BLaER1 treated with 17β-estradiol and CSF1 and Interleukin-3, amounts not matched to agents 10 nM and 100 nM (cell line): ENCODE measurements around the gene C16orf74.

Experiments
- H3K27ac ChIP-seq, 11 experiments: shearing (Covaris generic); formaldehyde crosslinking; 2 replicates each; pipeline ENCODE4 v1.8.1; 2022
- H3K27me3 ChIP-seq, 11 experiments: shearing (Covaris generic); formaldehyde crosslinking; 2 replicates each; pipeline ENCODE4 v1.8.1; 2022
- H3K36me3 ChIP-seq, 11 experiments: shearing (Covaris generic); formaldehyde crosslinking; 2 replicates each; pipeline ENCODE4 v1.8.1; 2022
- H3K4me1 ChIP-seq, 10 experiments: shearing (Covaris generic); formaldehyde crosslinking; 2 replicates each; pipeline ENCODE4 v1.8.1; 2022
- H3K4me2 ChIP-seq, 11 experiments: shearing (Covaris generic); formaldehyde crosslinking; 2 replicates each; pipeline ENCODE4 v1.8.1; 2022
- H3K4me3 ChIP-seq, 10 experiments: shearing (Covaris generic); formaldehyde crosslinking; 2 replicates each; pipeline ENCODE4 v1.8.1; 2022
- H3K9ac ChIP-seq, 11 experiments: shearing (Covaris generic); formaldehyde crosslinking; 2 replicates each; pipeline ENCODE4 v1.8.1; 2022
- H3K9me3 ChIP-seq, 11 experiments: shearing (Covaris generic); formaldehyde crosslinking; replicated peaks in 1 of 11; 2 replicates each; pipeline ENCODE4 v1.8.1; 2022
- H4K20me1 ChIP-seq, 11 experiments: shearing (Covaris generic); formaldehyde crosslinking; 2 replicates each; pipeline ENCODE4 v1.8.1; 2022
- Cebpa-rat ChIP-seq, 11 experiments: shearing (Covaris generic); IDR thresholded peaks; 2 replicates each; pipeline ENCODE4 v1.8.1; 2022

The C16orf74 gene

DNA sequence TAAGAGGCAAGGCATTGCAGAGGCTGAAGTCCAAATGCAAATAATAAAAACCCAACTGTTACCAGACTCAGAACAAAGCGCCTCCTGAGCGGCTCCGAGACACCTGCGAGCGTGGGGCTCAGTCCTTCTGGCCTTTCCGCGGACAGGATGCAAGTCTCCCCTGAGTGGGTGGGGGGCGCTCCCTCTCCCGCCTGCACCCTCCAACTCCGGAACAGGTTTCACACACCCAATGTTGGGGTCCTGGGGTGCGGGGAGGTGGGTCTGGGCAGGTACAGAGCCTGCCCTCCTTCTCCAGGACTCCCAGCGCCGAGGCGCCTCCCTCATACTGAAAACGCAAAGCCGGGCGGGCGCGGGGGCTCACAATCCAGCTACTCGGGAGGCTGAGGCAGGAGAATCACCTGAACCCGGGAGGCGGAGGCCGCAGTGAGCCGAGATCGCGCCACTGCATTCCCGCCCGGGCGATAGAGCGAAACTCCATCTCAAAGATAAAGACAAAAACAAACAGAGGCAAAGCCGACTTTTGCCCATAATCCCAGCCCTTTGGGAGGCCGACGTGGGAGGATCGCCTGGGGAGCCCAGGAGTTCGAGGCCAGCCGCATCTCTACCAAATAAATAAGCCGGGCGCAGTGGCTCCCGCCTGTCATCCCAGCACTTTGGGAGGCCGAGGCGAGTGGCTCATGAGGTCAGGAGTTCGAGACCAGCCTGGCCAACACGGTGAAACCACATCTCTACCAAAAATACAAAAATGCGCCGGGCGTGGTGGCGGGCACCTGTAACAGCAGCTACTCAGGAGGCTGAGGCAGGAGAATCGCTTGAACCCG lies 63.0 kb downstream of the C16orf74 start:
- Histone ChIP-seq H3K36me3 (peaks cover 0 to 38% (median 27%) of the 10 kb centered on the region in 11 experiments; a peak in 13 of 22 replicates), H3K27ac (peak overlapping the region in 9 of 11 experiments; percentile 56 to 91 (median 83); a peak in 16 of 22 replicates), H3K4me1 (peaks cover 19 to 49% (median 41%) of the 10 kb centered on the region in 10 experiments; a peak in 19 of 20 replicates), H3K4me3 (peak overlapping the region; percentile 72 to 94 (median 80)), H3K27me3 (no peaks in the 10 kb centered on the region), H3K9ac (peak overlapping the region; percentile 64 to 90 (median 83)), H3K9me3 (no peaks in the 10 kb centered on the region), H3K4me2 (peak overlapping the region; percentile 83 to 99 (median 94)), H4K20me1 (peaks cover 0 to 49% (median 39%) of the 10 kb centered on the region in 11 experiments; a peak in 13 of 22 replicates)
- no peak for TF ChIP-seq Cebpa-rat (IDR thresholded peaks at IDR 0.05)

DNA sequence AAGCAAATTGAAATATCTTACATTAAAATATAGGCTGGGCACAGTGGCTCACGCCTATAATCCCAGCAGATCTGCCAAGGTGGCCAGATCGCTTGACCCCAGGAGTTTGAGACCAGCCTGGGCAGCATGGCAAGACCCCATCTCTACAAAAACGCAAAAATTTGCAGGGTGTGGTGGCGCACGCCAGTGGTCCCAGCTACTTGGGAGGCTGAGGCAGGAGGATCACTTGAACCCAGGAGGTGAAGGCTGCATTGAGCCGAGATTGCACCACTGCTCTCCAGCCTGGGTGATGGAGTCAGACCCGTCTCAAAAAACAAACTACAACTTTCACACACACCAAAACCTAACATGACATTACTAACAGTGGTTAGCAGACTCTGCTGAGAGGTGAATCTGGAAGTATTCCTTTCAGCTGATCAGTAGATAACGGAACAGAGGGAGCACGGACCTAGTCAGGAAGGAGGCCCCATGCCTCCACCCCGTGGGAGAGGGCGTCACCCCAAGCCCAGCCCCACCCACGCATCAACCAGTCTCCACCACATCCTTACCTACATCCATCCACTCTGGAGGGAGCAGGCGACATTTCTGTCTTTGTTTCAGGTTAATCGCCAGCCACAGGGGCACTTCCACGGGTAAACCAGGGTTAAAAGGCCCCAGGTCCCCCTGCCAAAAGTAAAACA lies 63.8 kb downstream of the C16orf74 start:
- H3K36me3 ChIP-seq: peaks cover 0 to 46% (median 35%) of the 10 kb centered on the region in 11 experiments; a peak in 14 of 22 replicates
- peak overlapping the region in 6 of 11 experiments; percentile 81 to 90 (median 86); a peak in 6 of 22 replicates for H3K9ac ChIP-seq
- H3K27me3 ChIP-seq: no peaks in the 10 kb centered on the region
- H4K20me1 ChIP-seq: peaks cover 0 to 57% (median 47%) of the 10 kb centered on the region in 11 experiments; a peak in 13 of 22 replicates
- H3K4me2 ChIP-seq: peak overlapping the region in 10 of 11 experiments; percentile 83 to 99 (median 92); a peak in 20 of 22 replicates
- H3K4me3 ChIP-seq: peak overlapping the region in 8 of 10 experiments; percentile 72 to 94 (median 78); a peak in 10 of 20 replicates
- no peaks in the 10 kb centered on the region for H3K9me3 ChIP-seq
- no peak overlapping the region for H3K27ac ChIP-seq
- H3K4me1 ChIP-seq: peaks cover 19 to 49% (median 41%) of the 10 kb centered on the region in 10 experiments; a peak in 19 of 20 replicates
- no peak for TF ChIP-seq Cebpa-rat (IDR thresholded peaks at IDR 0.05)

DNA sequence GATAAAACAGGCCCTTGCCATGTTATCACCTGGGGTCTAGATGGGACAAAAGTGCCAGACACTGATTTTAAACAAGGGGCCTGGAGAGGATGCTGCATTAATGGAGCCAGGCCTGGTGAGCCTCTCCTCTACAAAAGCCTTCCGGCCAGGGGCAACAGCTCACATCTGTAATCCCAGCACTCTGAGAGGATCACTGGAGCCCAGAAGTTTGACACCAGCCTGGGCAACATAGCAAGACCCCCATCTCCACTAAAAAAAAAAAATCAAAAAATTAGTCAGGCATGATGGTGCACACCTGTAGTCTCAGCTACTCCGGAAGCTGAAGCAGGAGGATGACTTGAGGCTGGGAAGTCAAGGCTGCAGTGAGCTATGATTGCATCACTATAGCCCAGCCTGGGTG lies 65.6 kb downstream of the C16orf74 start:
- H3K36me3 ChIP-seq: peaks cover 0 to 64% (median 51%) of the 10 kb centered on the region in 11 experiments; a peak in 15 of 22 replicates
- no peaks in the 10 kb centered on the region for H3K9me3 ChIP-seq

DNA sequence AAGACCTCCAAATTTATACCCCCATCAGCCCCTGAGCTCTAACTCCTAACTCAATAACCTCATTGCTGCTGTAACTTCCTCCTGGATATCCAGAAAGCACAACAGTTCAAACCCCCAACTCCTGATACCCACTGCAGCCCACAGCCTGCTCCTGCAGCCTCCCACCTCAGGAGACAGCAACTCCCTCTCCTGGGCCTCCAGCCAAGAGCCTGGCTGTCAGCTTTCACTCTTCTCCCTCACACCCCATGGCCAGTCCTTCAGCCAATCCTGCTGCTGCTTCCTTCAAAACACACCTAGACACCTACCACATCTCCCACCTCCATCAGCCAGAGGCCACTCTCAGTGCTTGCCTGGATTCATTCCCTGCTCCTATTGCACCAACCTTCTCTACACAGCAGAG lies 67.5 kb downstream of the C16orf74 start:
- H4K20me1 ChIP-seq: peaks cover 0 to 79% (median 57%) of the 10 kb centered on the region in 11 experiments; a peak in 15 of 22 replicates
- no peak overlapping the region; a peak in 1 of 22 replicates for H3K9ac ChIP-seq
- no peaks in the 10 kb centered on the region for H3K9me3 ChIP-seq
- no peak overlapping the region for H3K4me2 ChIP-seq
- H3K27me3 ChIP-seq: no peaks in the 10 kb centered on the region
- no peak overlapping the region for H3K27ac ChIP-seq
- H3K36me3 ChIP-seq: peaks cover 8 to 83% (median 69%) of the 10 kb centered on the region in 11 experiments; a peak in 18 of 22 replicates
- TF ChIP-seq Cebpa-rat (IDR thresholded peaks at IDR 0.05): no peak
- peaks cover 23 to 58% (median 52%) of the 10 kb centered on the region in 10 experiments; a peak in 19 of 20 replicates for H3K4me1 ChIP-seq
- no peak overlapping the region for H3K4me3 ChIP-seq

More for the DNA sequence above, 65.6 kb downstream of the C16orf74 start:
- no peaks in the 10 kb centered on the region for H3K27me3 ChIP-seq
- TF ChIP-seq Cebpa-rat (IDR thresholded peaks at IDR 0.05): 0 out of 22 replicates have a peak, but pooled peaks of 2 of the 11 experiments have one; percentile 18 to 36
- no peak overlapping the region for H3K27ac ChIP-seq
- H3K9ac ChIP-seq: peak overlapping the region in 1 of 11 experiments; percentile 21; a peak in 2 of 22 replicates
- peak overlapping the region in 8 of 11 experiments; percentile 83 to 99 (median 90); a peak in 16 of 22 replicates for H3K4me2 ChIP-seq
- peaks cover 0 to 64% (median 51%) of the 10 kb centered on the region in 11 experiments; a peak in 14 of 22 replicates for H4K20me1 ChIP-seq
- no peak overlapping the region for H3K4me3 ChIP-seq
- H3K4me1 ChIP-seq: peaks cover 23 to 60% (median 53%) of the 10 kb centered on the region in 10 experiments; a peak in 19 of 20 replicates

DNA sequence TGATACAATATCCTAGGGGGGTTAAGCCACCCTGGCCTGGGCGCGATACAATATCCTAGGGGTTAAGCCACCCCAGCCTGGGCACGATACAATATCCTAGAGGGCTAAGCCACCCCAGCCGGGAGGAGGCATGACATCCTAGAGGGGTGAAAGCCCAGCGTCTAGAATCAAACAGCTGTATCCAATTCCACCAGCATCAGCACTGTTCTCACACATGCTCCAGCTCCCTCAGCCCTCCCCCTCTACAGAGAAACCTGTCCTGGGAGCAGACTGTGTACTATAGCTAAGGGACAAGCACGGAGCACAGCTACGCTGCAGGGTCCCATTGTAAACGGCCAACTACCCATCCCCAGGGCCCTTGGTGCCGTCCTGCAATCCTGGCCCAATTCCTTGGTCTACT lies 68.4 kb downstream of the C16orf74 start:
- no peaks in the 10 kb centered on the region for H3K27me3 ChIP-seq
- no peaks in the 10 kb centered on the region for H3K9me3 ChIP-seq
- no peak overlapping the region for H3K27ac ChIP-seq
- no peak overlapping the region for H3K9ac ChIP-seq
- H3K4me2 ChIP-seq: no peak overlapping the region
- peaks cover 0 to 82% (median 53%) of the 10 kb centered on the region in 11 experiments; a peak in 15 of 22 replicates for H4K20me1 ChIP-seq
- peaks cover 14 to 50% (median 43%) of the 10 kb centered on the region in 10 experiments; a peak in 19 of 20 replicates for H3K4me1 ChIP-seq
- no peak overlapping the region for H3K4me3 ChIP-seq
- H3K36me3 ChIP-seq: peaks cover 16 to 91% (median 77%) of the 10 kb centered on the region in 11 experiments; a peak in 19 of 22 replicates
- TF ChIP-seq Cebpa-rat (IDR thresholded peaks at IDR 0.05): no peak

DNA sequence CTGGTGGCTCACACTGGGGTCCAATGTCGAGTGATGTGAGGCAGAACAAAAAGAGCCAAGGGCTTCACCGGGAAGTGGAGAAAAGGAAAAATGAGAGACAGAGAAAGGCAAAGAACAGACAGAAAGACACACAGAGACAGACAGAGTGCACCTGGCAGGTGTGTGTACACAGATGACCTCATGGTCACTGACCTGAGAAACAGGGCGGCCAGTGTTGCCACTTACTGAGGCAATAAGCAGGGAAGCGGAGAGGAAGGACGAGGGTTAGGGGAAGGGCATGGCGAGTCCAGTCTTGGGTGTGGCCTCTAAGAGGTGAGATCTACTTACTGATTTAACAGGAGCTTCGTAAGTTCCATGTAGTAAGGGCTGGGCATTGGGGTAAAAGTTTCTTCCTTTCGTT lies 69.6 kb downstream of the C16orf74 start:
- no peak overlapping the region for H3K4me3 ChIP-seq
- peak overlapping the region in 2 of 11 experiments; percentile 24 to 39; a peak in 2 of 22 replicates for H3K27ac ChIP-seq
- TF ChIP-seq Cebpa-rat (IDR thresholded peaks at IDR 0.05): no peak
- H3K4me2 ChIP-seq: peak overlapping the region in 3 of 11 experiments; percentile 35 to 62 (median 55); a peak in 4 of 22 replicates
- peaks cover 24 to 95% (median 88%) of the 10 kb centered on the region in 11 experiments; a peak in 20 of 22 replicates for H3K36me3 ChIP-seq
- H3K4me1 ChIP-seq: peaks cover 10 to 37% (median 31%) of the 10 kb centered on the region in 10 experiments; a peak in 18 of 20 replicates
- no peaks in the 10 kb centered on the region for H3K27me3 ChIP-seq
- H3K9me3 ChIP-seq: no peaks in the 10 kb centered on the region
- H3K9ac ChIP-seq: peak overlapping the region in 3 of 11 experiments; percentile 30 to 42 (median 37); a peak in 2 of 22 replicates
- peaks cover 0 to 82% (median 49%) of the 10 kb centered on the region in 11 experiments; a peak in 15 of 22 replicates for H4K20me1 ChIP-seq

DNA sequence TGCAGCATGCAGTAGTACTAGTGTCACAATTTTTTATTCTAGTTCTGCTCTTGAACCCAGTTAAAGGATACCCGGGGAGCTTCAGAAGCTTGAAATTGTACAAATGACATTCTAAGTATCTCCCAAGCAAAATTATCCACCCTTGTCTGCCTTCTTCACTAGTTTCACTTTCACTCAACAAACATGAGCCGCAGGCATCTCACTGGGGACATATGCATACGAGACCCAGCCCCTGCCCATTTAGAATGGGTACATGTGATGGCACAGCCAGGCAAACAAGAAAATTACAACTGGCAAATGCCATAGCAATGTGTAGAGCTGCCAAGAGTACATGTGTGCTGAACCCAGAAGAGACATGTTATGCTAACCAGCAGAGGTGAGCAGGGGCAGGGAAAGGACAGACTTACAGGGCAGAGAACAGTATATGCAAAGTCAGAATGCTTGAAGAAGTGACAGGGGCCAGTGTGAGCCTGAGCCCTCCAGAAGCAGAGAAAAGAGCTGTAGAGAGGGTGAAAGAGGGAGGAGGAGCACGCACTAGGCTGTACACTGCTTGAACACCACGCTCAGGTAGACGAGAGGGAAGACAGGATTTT lies 70.4 kb downstream of the C16orf74 start:
- Histone ChIP-seq H3K27me3 (no peaks in the 10 kb centered on the region), H3K9me3 (no peaks in the 10 kb centered on the region), H4K20me1 (peaks cover 0 to 85% (median 48%) of the 10 kb centered on the region in 11 experiments; a peak in 15 of 22 replicates), H3K36me3 (peaks cover 24 to 100% (median 94%) of the 10 kb centered on the region in 11 experiments; a peak in 20 of 22 replicates), H3K9ac (peak overlapping the region in 6 of 11 experiments; percentile 11 to 42 (median 34); a peak in 10 of 22 replicates), H3K4me1 (peaks cover 8 to 29% (median 23%) of the 10 kb centered on the region in 10 experiments; a peak in 18 of 20 replicates), H3K27ac (peak overlapping the region in 4 of 11 experiments; percentile 4 to 39 (median 18); a peak in 7 of 22 replicates), H3K4me2 (peak overlapping the region; percentile 3 to 62 (median 47); a peak in 19 of 22 replicates), H3K4me3 (no peak overlapping the region)
- TF ChIP-seq Cebpa-rat (IDR thresholded peaks at IDR 0.05): no peak
